Measurements from ENCODE around the gene APOC4.
"Not testable (repeated sequence)": the region's sequence is repeated elsewhere in the genome, so short reads cannot be mapped to it uniquely, and the experiment has no call there.

The APOC4 gene

GRCh38 chr19:44960906-44961728 lies 19.1 kb downstream of the APOC4 start:
- no peak for DNase-seq

- no peak for DNase-seq
These were observed 19.8 kb downstream of the APOC4 start for GRCh38 chr19:44961821-44962220.

- no peak for DNase-seq
These were observed 26.1 kb downstream of the APOC4 start for GRCh38 chr19:44968118-44968517.

GRCh38 chr19:44968670-44969069 lies 26.6 kb downstream of the APOC4 start:
- no peak for DNase-seq

GRCh38 chr19:44969437-44969836 lies 27.4 kb downstream of the APOC4 start:
- DNase-seq: no peak

GRCh38 chr19:44971451-44971850 lies 29.4 kb downstream of the APOC4 start:
- not testable (repeated sequence) for DNase-seq

GRCh38 chr19:44972802-44973201 lies 30.8 kb downstream of the APOC4 start:
- no peak for DNase-seq

GRCh38 chr19:44973982-44974735 lies 32.1 kb downstream of the APOC4 start:
- no peak for DNase-seq

- no peak for DNase-seq
These were observed 32.8 kb downstream of the APOC4 start for GRCh38 chr19:44974857-44975256.

- no peak for DNase-seq
These were observed 33.4 kb downstream of the APOC4 start for GRCh38 chr19:44975444-44975843.

GRCh38 chr19:44984005-44984404 lies 42.0 kb downstream of the APOC4 start:
- no peak for DNase-seq

- DNase-seq: no peak
These were observed 43.4 kb downstream of the APOC4 start for GRCh38 chr19:44985445-44985844.

- DNase-seq: no peak
These were observed 44.4 kb downstream of the APOC4 start for GRCh38 chr19:44986389-44986788.

GRCh38 chr19:44987148-44987675 lies 45.2 kb downstream of the APOC4 start:
- no peak for DNase-seq

- DNase-seq: no peak
These were observed 46.2 kb downstream of the APOC4 start for GRCh38 chr19:44988273-44988672.

- peak; percentile 80 for DNase-seq
These were observed 47.0 kb downstream of the APOC4 start for GRCh38 chr19:44988896-44989556.

- no peak for DNase-seq
These were observed 48.4 kb downstream of the APOC4 start for GRCh38 chr19:44990459-44990858.

- DNase-seq: no peak
These were observed 48.9 kb downstream of the APOC4 start for GRCh38 chr19:44990966-44991365.

GRCh38 chr19:44992336-44993163 lies 50.5 kb downstream of the APOC4 start:
- no peak for DNase-seq

GRCh38 chr19:44993526-44993925 lies 51.5 kb downstream of the APOC4 start:
- no peak for DNase-seq

- DNase-seq: no peak
These were observed 52.0 kb downstream of the APOC4 start for GRCh38 chr19:44993926-44994537.
